RWPE1 (cell line): ENCODE data around the gene SMPDL3A.

ENCODE experiments used
- CTCF ChIA-PET: fragments of 350-600 bp; sonication (Branson Sonifier 250); formaldehyde crosslinking; extraction: SDS; loops from one replicate; lab custom pipeline; 2021; lab: Yijun Ruan, JAX
- POLR2A ChIA-PET: fragments of 400-600 bp; formaldehyde crosslinking; extraction: SDS; loops from one replicate; lab custom pipeline; 2020; ENCODE audit warnings: antibody characterized with exemption; ENCODE audit not compliant: low non-redundant PET; lab: Yijun Ruan, JAX
- DNase-seq: peaks from one replicate; pipeline ENCODE4 v3.0.0; 2012; ENCODE audit warnings: low spot score
- H3K27ac ChIP-seq: fragments of 450-650 bp; 2 replicates; pipeline ENCODE4 v1.5.1; 2017
- TF ChIP-seq, protein P1 (sequence below): fragments of 450-650 bp; conservative IDR thresholded peaks from 2 replicates; pipeline ENCODE4 v1.5.1; 2017; ENCODE audit warnings: low read depth, mild to moderate bottlenecking

The SMPDL3A gene

DNA sequence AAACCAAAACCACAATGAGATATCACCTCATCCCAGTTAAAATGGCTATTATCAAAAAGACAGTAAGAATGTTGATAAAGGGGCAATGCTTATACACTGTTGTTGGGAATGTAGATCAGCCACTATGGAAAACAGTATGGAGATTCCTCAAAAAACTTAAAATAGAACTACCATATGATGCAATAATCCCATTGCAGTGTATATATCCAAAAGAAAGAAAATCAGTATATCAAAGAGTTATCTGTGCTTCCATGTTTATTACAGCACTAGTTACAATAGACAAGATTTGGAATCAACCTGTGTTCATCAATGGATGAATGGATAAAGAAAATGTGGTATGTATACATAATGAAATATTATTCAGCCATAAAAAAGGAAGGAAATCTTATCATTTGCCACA, 13.1 kb upstream of the SMPDL3A start:
- ChIA-PET CTCF (interaction anchor here (0.7 kb wide), 1 partner anchor 35 kb away, joined by 3 read pairs; no protein-coding TSS in a partner anchor), POLR2A (no interaction called here)
- TF ChIP-seq, protein P1, sequence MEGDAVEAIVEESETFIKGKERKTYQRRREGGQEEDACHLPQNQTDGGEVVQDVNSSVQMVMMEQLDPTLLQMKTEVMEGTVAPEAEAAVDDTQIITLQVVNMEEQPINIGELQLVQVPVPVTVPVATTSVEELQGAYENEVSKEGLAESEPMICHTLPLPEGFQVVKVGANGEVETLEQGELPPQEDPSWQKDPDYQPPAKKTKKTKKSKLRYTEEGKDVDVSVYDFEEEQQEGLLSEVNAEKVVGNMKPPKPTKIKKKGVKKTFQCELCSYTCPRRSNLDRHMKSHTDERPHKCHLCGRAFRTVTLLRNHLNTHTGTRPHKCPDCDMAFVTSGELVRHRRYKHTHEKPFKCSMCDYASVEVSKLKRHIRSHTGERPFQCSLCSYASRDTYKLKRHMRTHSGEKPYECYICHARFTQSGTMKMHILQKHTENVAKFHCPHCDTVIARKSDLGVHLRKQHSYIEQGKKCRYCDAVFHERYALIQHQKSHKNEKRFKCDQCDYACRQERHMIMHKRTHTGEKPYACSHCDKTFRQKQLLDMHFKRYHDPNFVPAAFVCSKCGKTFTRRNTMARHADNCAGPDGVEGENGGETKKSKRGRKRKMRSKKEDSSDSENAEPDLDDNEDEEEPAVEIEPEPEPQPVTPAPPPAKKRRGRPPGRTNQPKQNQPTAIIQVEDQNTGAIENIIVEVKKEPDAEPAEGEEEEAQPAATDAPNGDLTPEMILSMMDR = no peak
- H3K27ac ChIP-seq = no peak overlapping the region
- no peak for DNase-seq

DNA sequence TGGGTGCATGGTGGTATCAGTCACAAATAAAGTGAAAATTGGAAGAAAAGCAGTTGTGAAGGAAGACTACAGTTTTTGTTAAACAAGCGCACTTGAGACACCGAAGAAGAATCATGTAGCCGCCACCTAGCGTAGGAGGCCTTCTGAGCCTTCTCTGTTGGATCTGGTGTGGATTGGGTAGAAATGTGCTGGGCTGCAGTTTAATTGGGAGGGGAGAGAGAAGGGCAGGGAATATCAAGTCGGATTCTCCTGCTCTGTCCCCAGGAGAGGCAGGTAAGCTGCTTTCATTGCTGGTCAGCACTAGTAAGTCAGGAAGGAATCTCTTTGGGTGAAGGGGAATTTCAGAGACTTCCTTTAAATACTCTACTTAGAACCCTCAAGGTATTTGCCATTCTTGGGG, 10.8 kb upstream of the SMPDL3A start:
- ChIA-PET POLR2A (no interaction called here), CTCF (no interaction called here)
- H3K27ac ChIP-seq = no peak overlapping the region
- TF ChIP-seq, protein P1 = no peak
- DNase-seq = no peak

DNA sequence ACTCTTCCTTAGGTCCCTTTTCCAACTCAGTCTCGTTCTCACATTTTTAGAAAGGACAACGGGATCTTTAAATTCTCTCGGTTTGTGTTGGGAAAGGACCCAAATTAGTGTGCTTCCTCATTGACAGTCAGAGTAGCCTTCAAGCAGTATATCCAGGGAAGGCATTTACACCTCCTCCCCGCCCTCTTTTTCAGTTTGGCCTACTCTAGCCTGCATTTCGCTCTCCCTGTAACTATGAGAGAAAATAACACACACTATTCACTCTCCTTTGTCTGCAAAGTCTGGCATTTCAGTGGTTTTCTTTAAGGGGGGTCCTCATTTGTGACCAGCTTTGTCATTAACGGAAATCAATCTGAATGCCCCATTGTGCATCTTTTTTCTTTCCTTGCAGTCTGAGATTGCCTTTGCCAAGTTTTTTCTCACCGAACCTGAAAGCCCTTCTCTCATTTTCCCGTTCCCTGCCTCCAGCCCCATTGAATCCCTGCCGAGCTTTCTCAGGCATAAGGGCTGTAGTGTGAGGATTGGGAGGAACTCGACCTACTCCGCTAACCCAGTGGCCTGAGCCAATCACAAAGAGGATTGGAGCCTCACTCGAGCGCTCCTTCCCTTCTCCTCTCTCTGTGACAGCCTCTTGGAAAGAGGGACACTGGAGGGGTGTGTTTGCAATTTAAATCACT, 9.9 kb upstream of the SMPDL3A start:
- no peak for DNase-seq
- CTCF ChIA-PET = interaction anchor here (0.6 to 0.7 kb wide), 2 partner anchors 8 to 107 kb away, joined by 3 read pairs; no protein-coding TSS in a partner anchor
- no peak overlapping the region for H3K27ac ChIP-seq
- TF ChIP-seq, protein P1 = no peak
- POLR2A ChIA-PET = no interaction called here

DNA sequence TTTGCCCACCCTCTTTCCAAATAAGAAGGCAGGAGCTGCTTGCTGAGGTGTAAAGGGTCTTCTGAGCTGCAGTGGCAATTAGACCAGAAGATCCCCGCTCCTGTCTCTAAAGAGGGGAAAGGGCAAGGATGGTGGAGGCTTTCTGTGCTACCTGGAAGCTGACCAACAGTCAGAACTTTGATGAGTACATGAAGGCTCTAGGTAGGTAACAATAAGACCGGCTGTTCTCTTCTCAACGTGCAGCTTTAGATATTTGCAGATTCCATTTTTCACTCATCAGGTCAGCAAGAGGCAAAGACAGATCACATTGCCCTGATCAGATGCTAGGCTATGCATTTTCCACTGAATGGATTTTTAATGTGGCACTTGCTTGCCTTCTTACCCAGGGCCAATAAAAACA, 9.4 kb upstream of the SMPDL3A start, which contains the start of gene FABP7:
TSS of gene FABP7 (plus strand) at position 50 of the 400 bp plus-strand sequence. CDS start at position 129, 79 bp downstream.
- POLR2A ChIA-PET = no interaction called here
- no peak for DNase-seq
- TF ChIP-seq, protein P1 = no peak
- CTCF ChIA-PET = interaction anchor here (0.7 kb wide), 1 partner anchor 9 kb away, joined by 3 read pairs; no protein-coding TSS in a partner anchor
- H3K27ac ChIP-seq = no peak within 1 kb of the TSS

DNA sequence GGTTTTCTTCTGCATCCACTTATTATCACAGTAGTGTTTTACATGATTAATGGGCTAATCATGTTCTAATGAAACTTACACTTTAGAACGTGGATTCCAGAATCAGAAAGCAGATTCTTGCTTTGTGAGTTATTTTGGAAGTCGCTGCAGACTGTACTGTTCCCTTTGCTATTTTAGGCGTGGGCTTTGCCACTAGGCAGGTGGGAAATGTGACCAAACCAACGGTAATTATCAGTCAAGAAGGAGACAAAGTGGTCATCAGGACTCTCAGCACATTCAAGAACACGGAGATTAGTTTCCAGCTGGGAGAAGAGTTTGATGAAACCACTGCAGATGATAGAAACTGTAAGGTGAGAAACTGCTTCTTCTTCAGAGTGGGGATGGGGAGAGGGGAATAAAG, 8.9 kb upstream of the SMPDL3A start:
- CTCF ChIA-PET = interaction anchor here (0.7 kb wide), 1 partner anchor 9 kb away, joined by 3 read pairs; no protein-coding TSS in a partner anchor
- no peak for DNase-seq

DNA sequence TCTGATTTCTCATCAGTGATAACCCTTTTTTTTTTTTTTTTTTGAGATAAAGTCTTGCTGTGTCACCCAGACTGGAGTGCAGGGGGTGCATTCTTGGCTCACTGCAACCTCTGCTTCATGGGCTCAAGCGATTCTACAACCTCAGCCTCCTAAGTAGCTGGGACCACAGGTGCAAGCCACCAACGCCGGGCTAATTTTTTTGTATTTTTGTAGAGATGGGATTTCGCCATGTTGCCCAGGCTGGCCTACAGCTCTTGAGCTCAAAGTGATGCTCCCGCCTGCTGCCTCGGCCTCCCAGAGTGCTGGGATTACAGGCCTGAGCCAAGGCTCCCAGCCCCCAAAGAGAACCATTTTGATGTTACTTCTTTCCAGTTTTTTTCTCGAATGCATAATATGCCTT, 7.3 kb upstream of the SMPDL3A start:
- ChIA-PET CTCF (no interaction called here), POLR2A (no interaction called here)
- no peak overlapping the region for H3K27ac ChIP-seq
- TF ChIP-seq, protein P1 = no peak
- DNase-seq = no peak

More for the DNA sequence above, 8.9 kb upstream of the SMPDL3A start:
- POLR2A ChIA-PET = no interaction called here
- TF ChIP-seq, protein P1 = no peak
- H3K27ac ChIP-seq = no peak overlapping the region
